Measurements from ENCODE around the gene ZNF512B. TPM values are rescaled to one million over a fixed set of nuclear protein-coding genes. Genes with fewer than 3 reads are reported as not detected.

Gene ZNF512B
- total RNA-seq, 1 donor from 2014 or later = 17.5 TPM

GRCh38 chr20:63979557-63980316 lies 10.0 kb upstream of the ZNF512B start, which contains the start of gene SAMD10:
Gene SAMD10, minus strand, starts transcription at chr20:63979642. Its CDS starts 175 bp downstream, at chr20:63979467.
- no peaks in the 10 kb centered on the region for H3K9me3 ChIP-seq
- TF ChIP-seq, protein P1, sequence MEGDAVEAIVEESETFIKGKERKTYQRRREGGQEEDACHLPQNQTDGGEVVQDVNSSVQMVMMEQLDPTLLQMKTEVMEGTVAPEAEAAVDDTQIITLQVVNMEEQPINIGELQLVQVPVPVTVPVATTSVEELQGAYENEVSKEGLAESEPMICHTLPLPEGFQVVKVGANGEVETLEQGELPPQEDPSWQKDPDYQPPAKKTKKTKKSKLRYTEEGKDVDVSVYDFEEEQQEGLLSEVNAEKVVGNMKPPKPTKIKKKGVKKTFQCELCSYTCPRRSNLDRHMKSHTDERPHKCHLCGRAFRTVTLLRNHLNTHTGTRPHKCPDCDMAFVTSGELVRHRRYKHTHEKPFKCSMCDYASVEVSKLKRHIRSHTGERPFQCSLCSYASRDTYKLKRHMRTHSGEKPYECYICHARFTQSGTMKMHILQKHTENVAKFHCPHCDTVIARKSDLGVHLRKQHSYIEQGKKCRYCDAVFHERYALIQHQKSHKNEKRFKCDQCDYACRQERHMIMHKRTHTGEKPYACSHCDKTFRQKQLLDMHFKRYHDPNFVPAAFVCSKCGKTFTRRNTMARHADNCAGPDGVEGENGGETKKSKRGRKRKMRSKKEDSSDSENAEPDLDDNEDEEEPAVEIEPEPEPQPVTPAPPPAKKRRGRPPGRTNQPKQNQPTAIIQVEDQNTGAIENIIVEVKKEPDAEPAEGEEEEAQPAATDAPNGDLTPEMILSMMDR (IDR thresholded peaks at IDR 0.05) = no peak
- no peak for DNase-seq (ENCODE audit: low spot score in 2 of 2)
- no peaks in the 10 kb centered on the region for H3K27me3 ChIP-seq
- peaks cover 8 to 15% of the 10 kb centered on the region in 2 donors for H3K36me3 ChIP-seq
- H3K4me1 ChIP-seq = peaks cover 18 to 26% of the 10 kb centered on the region in 2 donors
- intact Hi-C loops (cut with DNase I) = loop anchor here (1.0 to 10.0 kb wide), 3 partner anchors 83 to 765 kb away; partner anchors contain the start of genes PPDPF and YTHDF1
- H3K27ac ChIP-seq = peak within 1 kb of the TSS; percentile 1 to 89
- H3K4me3 ChIP-seq = peak within 1 kb of the TSS; percentile 83 to 92

DNA sequence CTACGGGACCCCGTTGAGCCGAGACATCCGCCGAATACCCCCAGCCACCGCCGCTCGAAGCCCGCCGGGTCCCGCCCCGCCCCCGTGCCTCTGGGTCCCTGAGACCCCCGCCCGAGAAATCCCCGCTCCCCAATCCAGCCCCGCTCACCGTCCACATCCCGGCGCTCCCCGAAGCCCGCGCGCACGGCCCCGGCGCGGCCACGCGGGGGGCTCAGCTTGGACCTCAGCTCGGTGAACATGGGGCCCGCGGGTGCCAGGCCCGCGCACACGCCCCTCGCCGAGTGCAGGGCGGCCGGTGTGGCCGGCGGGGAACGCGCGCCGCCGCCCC lies 9.5 kb upstream of the ZNF512B start:
- TF ChIP-seq, protein P1 (IDR thresholded peaks at IDR 0.05) = no peak
- Histone ChIP-seq H3K9me3 (no peaks in the 10 kb centered on the region), H3K27me3 (no peaks in the 10 kb centered on the region), H3K36me3 (peaks cover 2 to 10% of the 10 kb centered on the region in 2 donors), H3K4me3 (peak overlapping the region; percentile 49 to 92), H3K4me1 (peaks cover 18 to 27% of the 10 kb centered on the region in 2 donors), H3K27ac (no peak overlapping the region)
- intact Hi-C loops (cut with DNase I) = loop anchor here (10.0 kb wide), 1 partner anchor 764 kb away; the partner anchor contains the start of gene YTHDF1
- DNase-seq (ENCODE audit: low spot score in 2 of 2) = no peak

DNA sequence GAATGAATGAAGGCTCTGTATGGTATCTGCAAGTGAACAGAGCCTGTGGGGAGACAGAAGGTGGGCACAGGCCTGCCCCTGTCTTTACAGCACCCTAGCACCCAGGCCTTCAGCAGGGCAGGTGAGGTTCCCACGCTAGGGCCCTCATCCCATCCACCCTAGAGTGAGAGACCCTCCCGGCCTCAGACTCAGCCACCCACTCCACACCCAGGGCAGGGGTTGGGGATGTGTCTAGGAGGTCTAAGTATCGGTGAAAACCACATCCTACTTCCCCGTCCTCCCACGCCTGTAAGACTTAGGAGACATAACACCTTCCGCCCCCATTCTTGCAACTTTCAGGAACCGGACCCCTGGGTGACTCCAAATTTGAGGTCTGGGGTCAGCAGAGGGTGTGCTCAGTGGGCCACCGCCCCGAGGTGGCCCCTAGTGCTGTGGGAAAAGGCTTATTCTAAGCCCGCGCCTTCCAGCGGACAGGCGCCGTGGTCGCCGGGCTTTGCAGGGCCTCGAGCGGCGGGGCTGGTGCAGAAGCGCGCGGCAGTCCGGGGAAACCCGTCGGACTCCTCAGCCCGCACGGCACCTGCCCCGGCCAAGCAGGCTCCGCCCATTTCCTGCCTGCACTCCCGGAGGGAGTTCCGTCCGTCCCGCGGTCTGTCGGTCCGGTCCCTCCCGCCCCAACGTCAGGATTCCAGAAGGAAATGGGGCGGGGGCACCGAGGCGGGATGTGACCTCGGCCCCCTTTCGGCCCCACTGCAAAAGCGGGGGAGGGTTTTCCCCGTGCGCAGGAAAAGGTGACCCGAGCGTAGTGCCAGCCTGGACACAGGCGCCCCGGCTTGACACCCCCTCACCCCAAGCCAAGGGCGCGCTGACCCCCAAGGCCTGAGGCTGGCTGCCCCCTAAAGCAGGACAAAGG lies 8.8 kb upstream of the ZNF512B start:
- H3K27me3 ChIP-seq = no peaks in the 10 kb centered on the region
- TF ChIP-seq, protein P1 (IDR thresholded peaks at IDR 0.05) = no peak
- H3K36me3 ChIP-seq = peaks cover 0 to 4% of the 10 kb centered on the region in 2 donors
- peak overlapping the region in 1 of 2 donors; percentile 1 for H3K27ac ChIP-seq
- H3K4me1 ChIP-seq = peaks cover 18 to 28% of the 10 kb centered on the region in 2 donors
- no peak for DNase-seq (ENCODE audit: low spot score in 2 of 2)
- peak overlapping the region; percentile 49 to 92 for H3K4me3 ChIP-seq
- H3K9me3 ChIP-seq = no peaks in the 10 kb centered on the region
- intact Hi-C loops (cut with DNase I) = loop anchor here (10.0 kb wide), 1 partner anchor 764 kb away; the partner anchor contains the start of gene YTHDF1

- Histone ChIP-seq H3K4me1 (peaks cover 18 to 28% of the 10 kb centered on the region in 2 donors), H3K9me3 (no peaks in the 10 kb centered on the region), H3K27me3 (no peaks in the 10 kb centered on the region), H3K4me3 (no peak overlapping the region), H3K36me3 (no peaks in the 10 kb centered on the region), H3K27ac (peak overlapping the region in 1 of 2 donors; percentile 1)
- intact Hi-C loops (cut with DNase I) = loop anchor here (10.0 kb wide), 1 partner anchor 763 kb away; the partner anchor contains the start of gene YTHDF1
- DNase-seq (ENCODE audit: low spot score in 2 of 2) = no peak
- TF ChIP-seq, protein P1 (IDR thresholded peaks at IDR 0.05) = no peak
Observed at GRCh38 chr20:63977739-63978276, 8.1 kb upstream of the ZNF512B start.
